PC-3 (cell line): ENCODE results near the gene NFAT5. TPM values are rescaled to one million over a fixed set of nuclear protein-coding genes. Genes with fewer than 3 reads are reported as not detected.

Source experiments
- ATAC-seq: fragments of 200-7000 bp; cut with Tn5 transposase; 2 replicates; pipeline ENCODE4 v1.9.1; 2020; ENCODE audit warnings: mild to moderate bottlenecking, moderate library complexity
- BruUV-seq: library from RNA; stranded (reverse); fragments of 400-500 nt; replicated peaks from 2 replicates; lab custom pipeline; 2021; lab: Mats Ljungman, UMichigan
- CTCF ChIA-PET: fragments of 300-600 bp; sonication (Branson Sonifier 250); formaldehyde crosslinking; loops from one replicate; lab custom pipeline; 2022; ENCODE audit warnings: antibody characterized with exemption; lab: Charles Lee
- POLR2A ChIA-PET: fragments of 300-600 bp; sonication (Branson Sonifier 250); formaldehyde crosslinking; loops from one replicate; lab custom pipeline; 2022; ENCODE audit warnings: antibody characterized with exemption; ENCODE audit not compliant: unreplicated experiment; lab: Charles Lee
- DNase-seq: peaks from one replicate; pipeline ENCODE4 v3.0.0-alpha.2; 2015
- H2AFZ ChIP-seq: fragments of 300-600 bp; sonication (generic); 2 replicates; pipeline ENCODE4 v1.6.0; 2016; ENCODE audit warnings: antibody characterized with exemption, low read length
- H3F3A ChIP-seq: fragments of 300-600 bp; sonication (generic); one replicate; pipeline ENCODE4 v1.6.0; 2017; ENCODE audit warnings: antibody characterized with exemption, low read length, control low read depth, mild to moderate bottlenecking; ENCODE audit not compliant: unreplicated experiment
- H3K27ac ChIP-seq: fragments of 300-600 bp; sonication (generic); 2 replicates; pipeline ENCODE4 v1.5.1; 2016; ENCODE audit warnings: mild to moderate bottlenecking, low read length
- H3K27me3 ChIP-seq: fragments of 300-600 bp; sonication (generic); 2 replicates; pipeline ENCODE4 v1.6.1; 2016; ENCODE audit warnings: low read length, mixed read lengths
- H3K36me3 ChIP-seq: fragments of 300-600 bp; sonication (generic); 2 replicates; pipeline ENCODE4 v1.6.1; 2016; ENCODE audit warnings: low read depth, mixed run types, low read length, mixed read lengths
- H3K4me1 ChIP-seq: fragments of 300-600 bp; sonication (generic); 2 replicates; pipeline ENCODE4 v1.5.1; 2016; ENCODE audit warnings: low read length; ENCODE audit not compliant: insufficient read depth
- H3K4me2 ChIP-seq: fragments of 300-600 bp; sonication (generic); 2 replicates; pipeline ENCODE4 v1.6.0; 2016; ENCODE audit warnings: low read length
- H3K4me3 ChIP-seq: fragments of 300-600 bp; sonication (generic); 2 replicates; pipeline ENCODE4 v1.5.1; 2016; ENCODE audit warnings: mild to moderate bottlenecking, low read length, mixed read lengths
- H3K79me2 ChIP-seq: fragments of 300-600 bp; sonication (generic); 2 replicates; pipeline ENCODE4 v1.6.1; 2017; ENCODE audit warnings: low read length, mixed read lengths
- H3K9ac ChIP-seq: fragments of 300-600 bp; sonication (generic); 2 replicates; pipeline ENCODE4 v1.6.0; 2016; ENCODE audit warnings: mild to moderate bottlenecking, low read length
- H3K9me2 ChIP-seq: fragments of 300-600 bp; sonication (generic); replicated peaks from 2 replicates; pipeline ENCODE4 v1.6.1; 2016; ENCODE audit warnings: mixed run types, low read length, mixed read lengths
- H3K9me3 ChIP-seq: fragments of 300-600 bp; sonication (generic); 2 replicates; pipeline ENCODE4 v1.6.1; 2016; ENCODE audit warnings: low read length, mixed read lengths
- H4K20me1 ChIP-seq: fragments of 300-600 bp; sonication (generic); 2 replicates; pipeline ENCODE4 v1.6.1; 2016; ENCODE audit warnings: low read length, mixed read lengths
- EZH2 ChIP-seq: fragments of 300-600 bp; sonication (generic); IDR thresholded peaks from one replicate; pipeline ENCODE4 v1.6.1; 2017; ENCODE audit warnings: antibody characterized with exemption, mild to moderate bottlenecking, low read length; ENCODE audit not compliant: unreplicated experiment
- EZH2phosphoT487 ChIP-seq: fragments of 300-600 bp; sonication (generic); IDR thresholded peaks from 2 replicates; pipeline ENCODE4 v1.6.1; 2018; ENCODE audit warnings: mild to moderate bottlenecking, antibody characterized with exemption, low read length, borderline replicate concordance
- intact Hi-C: fragments of 100-400 bp; cut with micrococcal nuclease; formaldehyde crosslinking; loops from 2 replicates; pipeline ENCODE4 v1.9.0; 2023
- total RNA-seq: library from RNA; depleted of rRNA; stranded (reverse); fragments of >200 nt; gene quantifications from 2 replicates; pipeline ENCODE4 v1.2.3, GENCODE V29; 2014
- TF ChIP-seq, protein P1 (sequence below): fragments of 300-600 bp; sonication (generic); conservative IDR thresholded peaks from 2 replicates; pipeline ENCODE4 v1.5.1; 2017; ENCODE audit warnings: antibody characterized with exemption, low read depth, mild to moderate bottlenecking, low read length

Gene NFAT5
- total RNA-seq, 1 experiment from 2014 or later: 11.4 TPM

DNA sequence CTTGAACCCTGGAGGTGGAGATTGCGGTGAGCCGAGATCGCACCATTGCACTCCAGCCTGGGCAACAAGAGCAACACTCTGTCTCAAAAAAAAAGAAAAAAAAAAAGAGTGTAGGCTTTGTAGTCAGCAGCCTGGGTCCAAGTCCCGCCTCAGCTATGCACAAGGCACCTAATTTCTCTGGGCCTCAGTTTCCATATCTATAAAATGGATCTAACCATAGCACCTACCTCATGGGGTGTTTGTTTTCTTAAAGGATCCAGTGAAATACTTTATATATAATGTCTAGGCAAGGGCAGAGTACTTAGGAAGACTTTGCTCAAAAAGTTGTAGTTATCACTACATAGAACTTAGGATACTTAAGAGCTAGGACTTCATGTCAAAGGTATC is 45.4 kb upstream of the NFAT5 start:
- Histone ChIP-seq H3K36me3 (no peaks in the 10 kb centered on the region), H3K4me3 (no peak overlapping the region), H3K4me2 (no peak overlapping the region), H4K20me1 (no peaks in the 10 kb centered on the region), H2AFZ (no peak overlapping the region), H3K4me1 (peaks cover 5% of the 10 kb centered on the region; the same call in 1 of the 2 replicates), H3K9ac (no peak overlapping the region), H3K79me2 (no peaks in the 10 kb centered on the region), H3K9me3 (no peaks in the 10 kb centered on the region), H3K27me3 (no peaks in the 10 kb centered on the region), H3K9me2 (no peaks in the 10 kb centered on the region), H3K27ac (no peak overlapping the region), H3F3A (no peaks in the 10 kb centered on the region)
- ChIA-PET CTCF (no interaction called here), POLR2A (no interaction called here)
- DNase-seq: no peak
- ATAC-seq: no peak
- no TSS peak for BruUV-seq
- intact Hi-C loops: no loop called here
- TF ChIP-seq EZH2phosphoT487 (no peak), EZH2 (no peak)

DNA sequence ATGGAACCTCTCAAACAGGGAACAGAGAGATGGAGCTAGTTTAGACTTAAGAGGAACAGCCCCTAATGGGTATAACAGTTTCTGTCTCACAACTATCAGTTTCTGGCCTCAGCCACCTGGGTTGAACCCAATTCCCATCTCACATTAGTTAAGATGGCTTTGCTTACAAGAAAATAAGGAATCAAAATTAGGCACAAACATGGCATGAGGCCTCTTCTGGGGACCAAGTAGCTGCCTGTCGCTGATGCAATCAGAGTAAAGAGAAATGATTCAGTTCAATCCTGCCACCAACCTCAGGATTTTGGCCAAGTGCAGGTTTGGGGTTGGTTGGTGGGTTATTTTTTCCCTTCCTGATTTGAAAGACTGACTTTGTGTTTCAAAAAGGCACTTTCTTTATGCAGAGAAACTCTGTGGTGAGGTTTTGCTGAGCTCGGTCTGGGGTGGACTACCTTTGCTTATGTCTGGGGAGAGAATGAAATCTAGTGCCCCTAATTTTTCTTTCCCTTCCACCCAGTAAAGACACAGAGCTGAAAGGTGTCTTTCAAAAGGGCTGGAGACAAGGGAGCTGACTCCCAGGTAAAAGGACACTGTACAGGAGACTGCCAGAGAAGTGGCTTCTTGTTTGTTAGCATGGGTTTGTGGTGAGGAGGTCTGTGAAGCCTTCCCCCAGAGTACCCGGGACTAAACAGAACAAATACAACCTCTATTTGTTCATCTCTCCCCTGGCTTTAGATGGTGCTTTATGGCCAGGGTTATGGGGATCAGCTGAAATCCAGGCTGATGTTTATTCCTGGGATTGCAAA is 44.8 kb upstream of the NFAT5 start:
- TF ChIP-seq, protein P1, sequence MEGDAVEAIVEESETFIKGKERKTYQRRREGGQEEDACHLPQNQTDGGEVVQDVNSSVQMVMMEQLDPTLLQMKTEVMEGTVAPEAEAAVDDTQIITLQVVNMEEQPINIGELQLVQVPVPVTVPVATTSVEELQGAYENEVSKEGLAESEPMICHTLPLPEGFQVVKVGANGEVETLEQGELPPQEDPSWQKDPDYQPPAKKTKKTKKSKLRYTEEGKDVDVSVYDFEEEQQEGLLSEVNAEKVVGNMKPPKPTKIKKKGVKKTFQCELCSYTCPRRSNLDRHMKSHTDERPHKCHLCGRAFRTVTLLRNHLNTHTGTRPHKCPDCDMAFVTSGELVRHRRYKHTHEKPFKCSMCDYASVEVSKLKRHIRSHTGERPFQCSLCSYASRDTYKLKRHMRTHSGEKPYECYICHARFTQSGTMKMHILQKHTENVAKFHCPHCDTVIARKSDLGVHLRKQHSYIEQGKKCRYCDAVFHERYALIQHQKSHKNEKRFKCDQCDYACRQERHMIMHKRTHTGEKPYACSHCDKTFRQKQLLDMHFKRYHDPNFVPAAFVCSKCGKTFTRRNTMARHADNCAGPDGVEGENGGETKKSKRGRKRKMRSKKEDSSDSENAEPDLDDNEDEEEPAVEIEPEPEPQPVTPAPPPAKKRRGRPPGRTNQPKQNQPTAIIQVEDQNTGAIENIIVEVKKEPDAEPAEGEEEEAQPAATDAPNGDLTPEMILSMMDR: no peak
- no peak for TF ChIP-seq EZH2
- no peak for TF ChIP-seq EZH2phosphoT487
- H3K4me2 ChIP-seq: no peak overlapping the region
- peak overlapping the region; percentile 14; the same call in 1 of the 2 replicates for H2AFZ ChIP-seq
- CTCF ChIA-PET: no interaction called here
- no peak overlapping the region for H3K27ac ChIP-seq
- H3K4me1 ChIP-seq: no peaks in the 10 kb centered on the region
- no peaks in the 10 kb centered on the region for H3K9me3 ChIP-seq
- POLR2A ChIA-PET: no interaction called here
- no peaks in the 10 kb centered on the region for H3K79me2 ChIP-seq
- H3F3A ChIP-seq: no peaks in the 10 kb centered on the region
- intact Hi-C loops: no loop called here
- no peaks in the 10 kb centered on the region for H4K20me1 ChIP-seq
- BruUV-seq: TSS peak; percentile 91
- no peaks in the 10 kb centered on the region for H3K36me3 ChIP-seq
- H3K9me2 ChIP-seq: no peaks in the 10 kb centered on the region
- DNase-seq (no peak), ATAC-seq (no peak)
- no peak overlapping the region for H3K9ac ChIP-seq
- no peak overlapping the region for H3K4me3 ChIP-seq
- H3K27me3 ChIP-seq: no peaks in the 10 kb centered on the region

DNA sequence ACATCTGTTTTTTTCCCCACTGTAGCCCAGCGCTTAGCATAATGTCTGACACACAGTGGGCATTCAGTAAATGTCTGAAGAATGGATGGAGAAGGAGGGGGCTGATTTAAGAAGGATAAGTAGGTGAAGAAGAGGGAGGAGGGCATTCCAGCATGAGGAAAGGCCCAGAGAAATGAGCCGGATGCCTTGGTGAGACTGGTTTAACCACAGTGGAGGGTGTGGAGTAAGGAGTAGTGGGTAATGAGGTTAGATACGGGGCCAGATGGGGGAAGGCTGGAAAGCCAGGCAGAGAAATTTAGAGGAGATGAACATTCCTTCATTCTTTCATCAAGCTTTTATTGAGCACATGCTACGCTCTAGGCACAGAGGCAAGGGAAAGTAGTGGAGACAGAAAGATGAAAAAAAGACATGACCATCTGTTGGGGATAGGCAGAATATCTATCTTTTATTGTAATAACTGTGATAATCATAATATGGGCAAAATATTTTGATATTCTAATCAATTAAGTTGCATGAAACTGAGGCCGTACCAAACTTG is 43.7 kb upstream of the NFAT5 start:
- Histone ChIP-seq H3K4me3 (no peak overlapping the region), H3K27me3 (no peaks in the 10 kb centered on the region), H2AFZ (0 out of 2 replicates have a peak overlapping the region, but pooled peaks have one; percentile 21), H4K20me1 (no peaks in the 10 kb centered on the region), H3K36me3 (no peaks in the 10 kb centered on the region), H3K27ac (no peak overlapping the region), H3K9ac (no peak overlapping the region), H3K9me2 (no peaks in the 10 kb centered on the region), H3K4me1 (no peaks in the 10 kb centered on the region), H3K9me3 (no peaks in the 10 kb centered on the region), H3F3A (no peaks in the 10 kb centered on the region), H3K79me2 (no peaks in the 10 kb centered on the region), H3K4me2 (no peak overlapping the region)
- TF ChIP-seq EZH2phosphoT487 (no peak), EZH2 (no peak)
- TF ChIP-seq, protein P1: no peak
- no TSS peak for BruUV-seq
- ATAC-seq (no peak), DNase-seq (no peak)
- POLR2A ChIA-PET: no interaction called here
- intact Hi-C loops: no loop called here
- CTCF ChIA-PET: no interaction called here
